ENCODE measurements around the gene IL17RE.

The IL17RE gene

GRCh38 chr3:9908286-9908685 lies 5.6 kb downstream of the IL17RE start:
- Mint-ChIP-seq H3K4me1 (ENCODE audit: low read depth) (peaks cover 11% of the 10 kb centered on the region), H3K27me3 (ENCODE audit: low read depth) (peaks cover 3% of the 10 kb centered on the region), H3K9me3 (no peaks in the 10 kb centered on the region), H3K27ac (no peak overlapping the region), H3K36me3 (ENCODE audit: low read depth) (no peaks in the 10 kb centered on the region), H3K4me3 (no peak overlapping the region)

GRCh38 chr3:9909221-9910013 lies 6.8 kb downstream of the IL17RE start:
- Mint-ChIP-seq H3K9me3 (no peaks in the 10 kb centered on the region), H3K27ac (no peak overlapping the region), H3K4me1 (ENCODE audit: low read depth) (peaks cover 5% of the 10 kb centered on the region), H3K36me3 (ENCODE audit: low read depth) (no peaks in the 10 kb centered on the region), H3K27me3 (ENCODE audit: low read depth) (peaks cover 3% of the 10 kb centered on the region), H3K4me3 (no peak overlapping the region)

- Mint-ChIP-seq H3K36me3 (ENCODE audit: low read depth) (no peaks in the 10 kb centered on the region), H3K9me3 (no peaks in the 10 kb centered on the region), H3K27ac (no peak overlapping the region), H3K4me3 (no peak overlapping the region), H3K4me1 (ENCODE audit: low read depth) (peaks cover 11% of the 10 kb centered on the region), H3K27me3 (ENCODE audit: low read depth) (peaks cover 3% of the 10 kb centered on the region)
These were observed 9.2 kb downstream of the IL17RE start for GRCh38 chr3:9911863-9912262.

GRCh38 chr3:9912294-9912935 lies 9.8 kb downstream of the IL17RE start:
- peaks cover 11% of the 10 kb centered on the region for H3K4me1 Mint-ChIP-seq (ENCODE audit: low read depth)
- no peak overlapping the region for H3K4me3 Mint-ChIP-seq
- H3K9me3 Mint-ChIP-seq, result no peaks in the 10 kb centered on the region
- peaks cover 3% of the 10 kb centered on the region for H3K27me3 Mint-ChIP-seq (ENCODE audit: low read depth)
- H3K27ac Mint-ChIP-seq, result no peak overlapping the region
- no peaks in the 10 kb centered on the region for H3K36me3 Mint-ChIP-seq (ENCODE audit: low read depth)

GRCh38 chr3:9913601-9914000 lies 11.0 kb downstream of the IL17RE start:
- Mint-ChIP-seq H3K4me1 (ENCODE audit: low read depth) (peaks cover 11% of the 10 kb centered on the region), H3K4me3 (no peak overlapping the region)

GRCh38 chr3:9914011-9914410 lies 11.4 kb downstream of the IL17RE start:
- Mint-ChIP-seq H3K27me3 (ENCODE audit: low read depth) (peaks cover 3% of the 10 kb centered on the region), H3K4me3 (no peak overlapping the region), H3K4me1 (ENCODE audit: low read depth) (peaks cover 11% of the 10 kb centered on the region), H3K36me3 (ENCODE audit: low read depth) (no peaks in the 10 kb centered on the region), H3K9me3 (no peaks in the 10 kb centered on the region), H3K27ac (no peak overlapping the region)

More at GRCh38 chr3:9913601-9914000, 11.0 kb downstream of the IL17RE start:
- H3K9me3 Mint-ChIP-seq, result no peaks in the 10 kb centered on the region
- no peak overlapping the region for H3K27ac Mint-ChIP-seq
- no peaks in the 10 kb centered on the region for H3K36me3 Mint-ChIP-seq (ENCODE audit: low read depth)
- peaks cover 3% of the 10 kb centered on the region for H3K27me3 Mint-ChIP-seq (ENCODE audit: low read depth)

GRCh38 chr3:9914559-9915253 lies 12.1 kb downstream of the IL17RE start:
- Mint-ChIP-seq H3K27ac (no peak overlapping the region), H3K4me3 (peak overlapping the region; percentile 34), H3K9me3 (no peaks in the 10 kb centered on the region), H3K4me1 (ENCODE audit: low read depth) (peaks cover 9% of the 10 kb centered on the region), H3K27me3 (ENCODE audit: low read depth) (peaks cover 3% of the 10 kb centered on the region), H3K36me3 (ENCODE audit: low read depth) (no peaks in the 10 kb centered on the region)

GRCh38 chr3:9915254-9916141 lies 12.8 kb downstream of the IL17RE start:
- Mint-ChIP-seq H3K27me3 (ENCODE audit: low read depth) (peaks cover 3% of the 10 kb centered on the region), H3K27ac (no peak overlapping the region), H3K36me3 (ENCODE audit: low read depth) (no peaks in the 10 kb centered on the region), H3K9me3 (no peaks in the 10 kb centered on the region), H3K4me1 (ENCODE audit: low read depth) (peaks cover 8% of the 10 kb centered on the region), H3K4me3 (peak overlapping the region; percentile 72)

- H3K4me3 Mint-ChIP-seq, result peak overlapping the region; percentile 72
- no peak overlapping the region for H3K27ac Mint-ChIP-seq
- H3K4me1 Mint-ChIP-seq (ENCODE audit: low read depth), result peaks cover 8% of the 10 kb centered on the region
- H3K27me3 Mint-ChIP-seq (ENCODE audit: low read depth), result peaks cover 3% of the 10 kb centered on the region
- H3K36me3 Mint-ChIP-seq (ENCODE audit: low read depth), result no peaks in the 10 kb centered on the region
- H3K9me3 Mint-ChIP-seq, result no peaks in the 10 kb centered on the region
These were observed 13.7 kb downstream of the IL17RE start for GRCh38 chr3:9916346-9916733.

- Mint-ChIP-seq H3K27ac (no peak within 1 kb of the TSS), H3K9me3 (no peaks in the 10 kb centered on the region), H3K4me1 (ENCODE audit: low read depth) (peaks cover 8% of the 10 kb centered on the region), H3K4me3 (peak within 1 kb of the TSS; percentile 72), H3K36me3 (ENCODE audit: low read depth) (no peaks in the 10 kb centered on the region), H3K27me3 (ENCODE audit: low read depth) (peaks cover 3% of the 10 kb centered on the region)
These were observed 14.4 kb downstream of the IL17RE start, which contains the start of gene IL17RC for GRCh38 chr3:9916734-9917680. Gene IL17RC (plus strand): TSS chr3:9917098. CDS start chr3:9917316, 218 bp downstream.

GRCh38 chr3:9917820-9918219 lies 15.2 kb downstream of the IL17RE start:
- no peak overlapping the region for H3K27ac Mint-ChIP-seq
- H3K4me1 Mint-ChIP-seq (ENCODE audit: low read depth), result peaks cover 6% of the 10 kb centered on the region
- H3K9me3 Mint-ChIP-seq, result no peaks in the 10 kb centered on the region
- H3K27me3 Mint-ChIP-seq (ENCODE audit: low read depth), result peaks cover 5% of the 10 kb centered on the region
- H3K4me3 Mint-ChIP-seq, result no peak overlapping the region
- no peaks in the 10 kb centered on the region for H3K36me3 Mint-ChIP-seq (ENCODE audit: low read depth)

- H3K4me1 Mint-ChIP-seq (ENCODE audit: low read depth), result peaks cover 6% of the 10 kb centered on the region
- H3K27me3 Mint-ChIP-seq (ENCODE audit: low read depth), result peaks cover 5% of the 10 kb centered on the region
- no peaks in the 10 kb centered on the region for H3K9me3 Mint-ChIP-seq
- no peak overlapping the region for H3K27ac Mint-ChIP-seq
- H3K36me3 Mint-ChIP-seq (ENCODE audit: low read depth), result no peaks in the 10 kb centered on the region
- H3K4me3 Mint-ChIP-seq, result no peak overlapping the region
These were observed 15.8 kb downstream of the IL17RE start for GRCh38 chr3:9918261-9919038.

- no peak overlapping the region for H3K27ac Mint-ChIP-seq
- no peaks in the 10 kb centered on the region for H3K36me3 Mint-ChIP-seq (ENCODE audit: low read depth)
- H3K4me1 Mint-ChIP-seq (ENCODE audit: low read depth), result peaks cover 5% of the 10 kb centered on the region
- no peak overlapping the region for H3K4me3 Mint-ChIP-seq
- H3K9me3 Mint-ChIP-seq, result no peaks in the 10 kb centered on the region
- H3K27me3 Mint-ChIP-seq (ENCODE audit: low read depth), result peaks cover 12% of the 10 kb centered on the region
These were observed 25.5 kb downstream of the IL17RE start for GRCh38 chr3:9928158-9928557.
